HK-2 (cell line): Measurements from ENCODE around the gene REXO5.
"Not testable (repeated sequence)": the region's sequence is repeated elsewhere in the genome, so short reads cannot be mapped to it uniquely, and the experiment has no call there.

ENCODE experiments used
- DNase-seq: peaks from one replicate; pipeline ENCODE4 v3.0.0-alpha.2; 2018; ENCODE audit not compliant: unreplicated experiment

Gene REXO5

DNA sequence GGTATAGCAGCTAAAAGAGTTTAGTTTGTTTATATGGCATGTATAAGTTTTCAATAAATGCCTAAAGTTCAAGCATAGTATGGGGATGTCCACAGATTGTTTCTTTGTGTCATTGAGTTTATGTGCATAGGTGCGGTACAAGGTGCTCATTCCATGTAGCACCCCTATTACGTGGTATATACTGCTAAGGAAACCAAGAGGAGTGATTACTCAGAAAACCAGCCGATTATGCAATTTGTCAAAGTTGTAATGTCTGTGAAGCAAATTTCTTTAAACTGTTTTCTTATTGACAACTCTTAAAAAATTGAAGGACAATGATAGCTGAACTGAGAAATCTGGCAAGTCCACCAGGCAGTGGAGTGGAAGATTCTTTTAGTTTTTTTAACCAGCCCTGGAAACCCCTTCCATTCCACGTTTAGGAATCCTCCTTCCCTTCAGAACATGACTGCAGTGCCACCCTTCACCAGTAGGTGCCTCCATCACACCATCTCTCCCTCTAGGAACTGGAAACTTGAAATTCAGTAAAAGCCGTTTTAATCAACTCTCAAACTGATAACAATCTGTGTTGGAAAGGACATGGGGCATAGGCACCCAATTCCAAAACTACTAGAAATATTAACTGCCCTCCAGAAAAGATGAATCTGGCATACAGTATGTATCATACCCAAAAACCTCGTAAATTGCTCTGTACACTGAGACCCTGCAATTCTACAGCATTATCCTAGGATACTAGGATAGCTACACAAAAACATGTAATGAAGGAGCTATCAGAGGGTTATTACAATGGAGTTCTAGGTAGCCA, 43.5 kb downstream of the REXO5 start:
- peak; percentile 47 for DNase-seq

DNA sequence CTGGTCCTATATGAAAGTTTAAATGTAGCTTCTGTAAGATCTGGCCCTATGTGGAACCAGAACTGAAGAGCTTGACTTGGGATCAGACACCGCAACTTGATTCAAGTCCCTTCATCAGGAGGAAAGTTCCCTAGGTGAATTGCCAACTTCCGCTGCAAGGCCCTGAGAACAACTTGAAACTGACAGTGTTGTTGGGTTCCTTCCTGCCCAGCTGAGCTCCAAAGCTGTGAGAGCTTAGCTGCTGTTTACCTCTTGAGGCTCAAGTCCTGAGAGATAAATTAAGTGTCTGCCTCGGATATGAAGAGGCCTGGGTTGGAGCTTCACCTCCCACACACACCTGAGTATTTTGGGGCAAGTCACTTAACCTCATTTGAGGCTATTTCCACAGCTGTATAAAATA, 44.7 kb downstream of the REXO5 start:
- DNase-seq, result no peak

DNA sequence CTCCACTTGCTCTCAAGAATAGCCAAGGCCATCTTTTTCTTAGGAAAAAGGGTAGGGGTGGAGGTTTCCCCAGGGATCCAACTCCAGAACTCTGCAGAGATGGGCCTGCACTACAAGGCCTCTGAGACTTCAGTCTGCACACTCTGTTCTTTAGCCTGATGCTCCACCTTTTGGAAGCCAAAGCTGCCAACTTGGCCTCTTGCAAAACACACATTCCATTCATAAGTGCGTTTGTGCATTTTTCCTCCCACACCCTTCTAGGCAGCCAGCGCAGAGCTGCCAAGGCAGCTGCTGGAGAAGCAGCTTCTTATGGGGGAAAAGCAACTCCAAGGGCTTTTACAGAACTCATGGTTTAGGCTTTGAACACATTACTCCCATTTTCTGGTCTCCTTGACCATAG, 45.3 kb downstream of the REXO5 start:
- DNase-seq, result no peak

DNA sequence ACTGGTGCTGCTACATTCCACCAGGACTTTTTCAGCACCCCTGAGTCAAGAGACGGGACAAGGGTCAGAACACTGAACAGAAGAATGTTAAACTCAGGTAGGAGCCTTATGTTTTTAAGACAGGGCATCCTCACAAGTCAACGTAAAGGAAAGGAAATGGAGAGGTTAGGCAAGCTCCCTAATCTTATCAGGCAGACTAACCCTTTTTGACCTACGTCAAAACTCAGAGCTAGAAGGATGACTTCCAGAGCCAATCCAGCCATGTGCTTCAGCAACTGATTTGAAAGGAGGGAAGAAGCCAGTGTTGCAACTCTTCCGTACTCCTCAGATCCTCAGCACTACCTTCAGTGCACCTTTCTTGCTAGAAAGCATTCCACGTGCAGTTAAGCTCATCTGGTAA, 46.8 kb downstream of the REXO5 start:
- DNase-seq, result no peak

DNA sequence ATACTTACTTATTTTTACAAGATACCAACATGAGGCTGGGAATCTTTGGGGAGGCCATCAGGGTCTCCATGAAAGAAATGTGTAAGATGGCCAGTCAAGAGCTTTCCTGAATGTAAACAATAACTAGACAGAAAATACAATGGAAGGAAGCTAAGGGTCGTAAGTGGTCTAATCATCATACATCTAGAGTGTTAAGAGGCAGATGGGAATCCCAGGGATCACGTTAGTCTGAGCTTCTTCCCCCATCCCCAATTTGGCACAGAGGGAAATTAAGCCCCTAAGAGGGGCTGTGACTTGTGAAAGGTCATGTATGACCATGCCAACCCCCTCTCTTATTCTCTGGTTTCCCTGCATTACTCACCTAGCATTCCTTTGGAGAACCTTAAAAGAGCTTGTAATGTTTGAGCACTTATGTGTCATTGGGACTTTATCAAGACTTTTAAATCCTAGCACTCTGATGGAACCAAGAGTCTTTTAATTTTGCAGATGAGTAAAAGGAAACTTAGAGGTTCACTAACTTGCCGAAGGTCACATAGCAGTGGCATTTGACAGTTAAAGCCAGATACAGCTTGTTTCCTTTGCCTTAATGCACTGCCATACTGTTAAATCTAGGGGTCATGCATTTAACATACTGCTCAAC, 47.8 kb downstream of the REXO5 start:
- DNase-seq, result no peak

DNA sequence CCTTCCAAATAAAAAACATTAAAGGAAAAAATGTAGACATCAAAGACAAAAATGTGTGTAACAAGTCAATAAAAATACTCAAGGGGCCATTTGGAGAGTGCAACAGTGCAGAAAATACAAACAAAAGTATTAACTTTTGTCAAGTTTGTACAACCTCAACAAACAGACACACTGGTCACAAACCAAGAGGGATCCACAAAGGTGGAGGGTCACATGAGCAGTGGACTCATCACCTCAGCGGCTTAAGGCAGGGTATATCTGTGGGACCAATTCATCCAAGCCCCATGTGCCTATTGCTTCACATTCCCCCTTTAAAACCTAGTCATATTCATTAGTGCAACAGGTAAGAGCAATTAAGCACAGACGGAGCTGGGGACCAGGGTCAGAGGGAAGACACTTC, 48.6 kb downstream of the REXO5 start:
- no peak for DNase-seq

DNA sequence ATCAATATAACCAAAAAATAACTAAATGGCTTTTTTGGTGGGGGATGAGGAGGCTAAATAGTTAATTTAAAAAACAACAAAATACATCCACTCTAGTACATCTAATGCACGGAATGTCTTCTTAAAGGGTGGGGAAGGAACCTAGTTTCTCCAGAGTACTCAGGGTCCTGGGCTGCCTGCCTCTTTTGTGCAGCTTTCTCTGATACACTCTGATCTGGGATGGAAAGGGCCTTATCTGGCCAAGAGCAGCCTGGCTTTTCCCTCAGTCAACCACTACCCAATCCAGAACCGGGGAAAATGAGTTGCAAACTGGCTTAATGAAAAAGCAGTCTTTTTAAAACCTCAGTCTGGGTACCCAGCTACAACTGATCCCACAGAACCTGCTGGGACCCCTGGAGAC, 51.0 kb downstream of the REXO5 start:
- DNase-seq, result no peak

DNA sequence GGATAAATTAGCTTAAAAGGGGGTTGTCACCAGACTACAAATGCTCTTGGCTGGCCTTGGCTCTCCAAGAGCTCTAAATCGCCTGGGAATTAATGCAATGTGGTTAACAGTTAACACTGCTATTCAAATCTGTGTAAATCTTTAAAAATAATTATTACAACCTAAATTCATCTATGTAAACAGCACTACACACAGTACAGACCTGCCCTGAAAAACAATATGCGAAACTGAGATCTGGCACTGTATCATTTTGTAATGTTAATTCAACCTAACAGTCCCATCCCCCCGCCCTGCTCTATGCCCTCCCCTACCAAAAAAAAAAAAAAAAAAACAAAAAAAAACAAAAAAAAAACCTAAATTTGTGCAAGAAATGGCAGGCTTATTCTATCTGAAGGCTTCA, 52.9 kb downstream of the REXO5 start:
- no peak for DNase-seq

DNA sequence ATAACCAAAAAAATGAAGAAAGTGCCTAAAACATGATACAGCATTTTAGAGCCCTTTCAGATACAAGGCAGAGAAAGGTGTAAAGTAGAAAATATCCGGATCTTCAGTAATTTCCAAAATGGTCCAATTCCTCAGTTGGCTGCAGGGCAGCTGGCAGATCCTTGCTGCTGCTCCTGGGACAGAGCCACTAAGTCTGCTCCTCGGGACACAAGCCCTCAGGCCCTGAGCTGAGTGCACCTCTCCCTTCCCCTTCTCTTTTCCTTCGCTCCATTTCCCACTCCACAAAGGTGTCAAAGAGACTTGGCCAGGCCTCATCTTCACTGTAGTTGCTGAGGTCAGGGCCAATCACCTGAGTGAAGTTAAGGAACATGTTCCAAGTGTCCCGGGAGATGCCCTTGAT, 53.4 kb downstream of the REXO5 start:
- DNase-seq, result no peak

DNA sequence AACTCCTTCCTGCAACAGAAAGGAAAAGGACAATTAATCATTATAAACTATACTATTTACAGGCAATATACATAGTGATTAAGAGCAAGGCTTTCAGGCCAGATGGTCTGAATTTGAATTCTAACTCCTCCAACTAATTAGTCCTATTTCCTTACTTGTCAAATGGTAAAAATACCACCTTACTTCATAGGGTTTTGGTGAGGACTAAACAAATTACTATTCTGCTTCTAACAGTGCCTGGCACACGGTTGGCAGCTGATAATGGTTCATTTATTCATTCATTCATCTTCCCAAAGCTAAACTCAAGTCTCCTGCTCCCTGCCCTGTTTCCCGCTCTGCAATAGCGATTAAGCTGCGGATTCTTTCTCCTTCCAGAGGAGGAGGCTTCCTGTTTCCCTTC, 54.0 kb downstream of the REXO5 start:
- DNase-seq, result no peak

DNA sequence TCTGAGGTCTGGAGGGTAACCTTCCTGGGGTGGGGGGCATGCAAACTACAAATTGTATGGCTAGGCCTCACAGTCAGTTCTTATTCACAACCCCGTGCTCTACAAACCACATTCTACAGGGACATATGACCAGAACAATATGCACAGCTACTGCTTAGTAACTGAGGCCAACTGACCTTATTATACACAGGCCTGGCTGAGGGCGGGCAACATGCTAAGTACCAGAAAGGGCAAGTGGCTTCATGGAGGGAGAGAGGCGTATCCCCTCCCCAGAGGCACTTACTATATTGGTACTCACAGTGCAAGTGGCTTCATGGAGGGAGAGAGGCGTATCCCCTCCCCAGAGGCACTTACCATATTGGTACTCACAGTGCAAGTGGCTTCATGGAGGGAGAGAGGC, 54.7 kb downstream of the REXO5 start:
- DNase-seq, result not testable (repeated sequence)

DNA sequence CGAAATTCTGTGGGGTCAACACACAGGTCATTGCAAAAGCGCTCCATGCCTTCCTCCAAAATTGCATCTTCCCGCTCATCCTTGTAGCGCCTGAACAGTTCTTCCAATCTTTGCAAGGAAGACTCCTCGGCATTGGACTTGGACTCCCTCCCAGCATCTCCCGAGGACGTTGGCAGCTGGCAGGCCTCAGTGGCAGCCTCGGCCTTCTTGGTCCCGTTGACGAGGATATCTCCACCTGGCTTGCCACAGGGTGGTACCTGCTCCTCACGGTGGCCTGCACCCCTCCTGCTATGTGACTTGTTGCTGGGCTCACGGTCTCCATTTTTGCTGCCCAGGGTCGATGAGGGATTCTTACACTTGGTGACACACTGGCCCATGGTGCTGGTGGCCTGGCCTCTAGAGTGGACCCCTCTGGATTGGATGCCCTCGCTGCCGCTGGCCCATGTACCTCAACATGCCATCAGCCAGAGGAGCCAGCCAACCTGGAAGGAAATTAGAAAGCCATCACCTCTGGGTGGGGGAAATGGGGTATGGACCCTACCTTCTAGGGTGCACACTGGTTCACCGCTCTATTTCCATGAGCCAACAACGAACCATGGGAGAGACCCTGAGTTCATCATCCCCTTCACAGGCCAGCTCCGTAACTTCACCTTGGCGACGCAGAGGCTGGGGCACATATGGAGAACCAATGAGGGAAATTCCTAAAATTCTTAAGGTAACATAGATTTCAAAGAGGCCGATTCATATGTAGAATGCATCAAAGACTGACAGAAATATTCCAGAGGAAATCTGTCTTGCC, 56.0 kb downstream of the REXO5 start:
- no peak for DNase-seq

DNA sequence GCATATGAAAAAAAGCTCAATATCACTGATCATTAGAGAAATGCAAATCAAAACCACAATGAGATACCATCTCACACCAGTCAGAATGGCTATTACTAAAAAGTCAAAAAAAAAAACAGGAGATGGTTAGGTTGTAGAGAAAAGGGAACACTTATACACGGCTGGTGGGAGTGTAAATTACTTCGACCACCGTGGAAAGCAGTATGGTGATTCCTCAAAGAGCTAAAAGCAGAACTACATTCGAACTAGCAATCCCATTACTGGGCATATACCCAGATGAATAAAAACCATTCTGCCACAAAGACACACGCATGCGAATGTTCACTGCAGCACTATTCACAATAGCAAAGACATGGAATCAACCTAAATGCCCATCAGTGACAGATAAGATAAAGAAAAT, 58.0 kb downstream of the REXO5 start:
- DNase-seq, result not testable (repeated sequence)

DNA sequence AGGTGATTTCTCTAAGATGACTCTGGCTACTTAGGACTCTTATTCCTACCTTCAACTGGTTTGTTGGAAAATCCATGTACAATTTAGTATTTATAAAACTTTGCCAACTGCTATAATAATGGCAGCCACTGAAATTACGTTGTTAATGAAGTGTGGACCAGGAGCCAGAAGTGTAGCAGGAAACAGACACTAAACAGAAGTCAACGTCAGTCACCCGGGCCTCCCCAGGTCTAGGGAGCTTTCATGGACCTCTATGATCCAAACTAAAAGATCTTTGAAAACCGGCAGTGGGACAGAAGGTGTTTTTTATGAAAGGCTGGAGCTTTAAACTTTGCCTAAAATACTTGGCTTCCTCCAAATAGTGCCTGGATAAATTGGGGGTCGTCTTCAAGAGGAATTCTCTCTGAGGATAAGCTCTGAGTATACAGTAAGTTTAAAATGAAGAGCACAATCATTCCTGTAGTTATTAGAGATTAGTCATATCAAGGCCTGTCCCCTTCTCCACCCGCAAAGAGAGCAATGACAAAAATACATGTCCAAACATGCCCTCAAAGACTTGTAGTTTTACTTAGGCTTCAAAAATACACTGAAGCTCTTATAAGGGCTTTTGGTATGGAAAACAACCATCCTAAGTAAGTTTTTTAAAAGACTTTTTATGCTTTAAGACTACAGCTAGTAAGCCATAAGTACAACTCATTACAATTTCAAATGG, 59.2 kb downstream of the REXO5 start:
- no peak for DNase-seq

DNA sequence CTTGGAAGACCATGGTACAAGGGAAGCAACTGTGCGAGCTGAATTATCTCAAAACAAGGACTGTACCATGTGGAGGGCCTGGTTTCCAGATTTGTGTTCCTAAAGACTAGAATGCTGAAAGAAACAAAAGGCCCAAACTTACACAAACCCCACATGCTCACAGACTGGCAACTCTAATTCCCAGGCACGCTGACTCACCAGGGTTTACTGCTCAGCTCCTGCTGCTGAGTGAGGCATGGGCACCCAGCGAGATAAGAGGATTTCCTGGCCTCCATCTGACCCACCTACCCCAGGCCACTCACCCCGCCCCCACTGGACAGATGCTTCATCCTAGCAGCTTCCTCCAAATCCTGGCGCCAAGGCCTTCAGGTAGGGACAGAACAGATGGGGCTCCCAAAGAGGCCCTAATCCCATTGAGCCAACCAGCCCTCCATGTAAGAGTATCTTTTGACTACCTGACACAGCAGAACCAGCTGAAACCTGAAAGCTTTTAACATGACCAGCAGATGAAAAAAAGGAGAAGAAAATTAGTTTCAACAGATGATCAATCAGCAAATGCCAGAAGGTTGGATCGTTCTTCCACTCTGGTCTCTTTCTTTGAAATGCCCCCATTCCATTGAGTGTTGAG, 59.9 kb downstream of the REXO5 start:
- peak; percentile 49 for DNase-seq

DNA sequence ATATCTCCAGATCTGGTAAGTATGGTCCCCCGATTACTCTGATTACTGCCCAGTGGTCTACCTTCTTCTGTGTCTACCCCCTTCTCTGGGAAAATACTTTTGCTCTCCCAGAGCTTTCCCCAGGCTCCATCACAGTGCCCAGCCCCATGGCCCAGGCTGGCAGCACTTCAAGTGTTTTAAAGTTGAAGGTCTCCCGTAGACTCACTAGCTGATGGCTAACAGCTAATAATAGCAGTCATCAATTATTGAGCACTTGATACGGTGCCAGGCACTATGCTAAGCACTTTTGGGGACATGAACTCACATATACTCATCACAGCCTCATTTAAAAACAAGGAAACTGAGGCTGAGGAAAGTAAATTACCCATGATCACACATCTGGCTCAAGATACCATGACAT, 60.5 kb downstream of the REXO5 start:
- no peak for DNase-seq

DNA sequence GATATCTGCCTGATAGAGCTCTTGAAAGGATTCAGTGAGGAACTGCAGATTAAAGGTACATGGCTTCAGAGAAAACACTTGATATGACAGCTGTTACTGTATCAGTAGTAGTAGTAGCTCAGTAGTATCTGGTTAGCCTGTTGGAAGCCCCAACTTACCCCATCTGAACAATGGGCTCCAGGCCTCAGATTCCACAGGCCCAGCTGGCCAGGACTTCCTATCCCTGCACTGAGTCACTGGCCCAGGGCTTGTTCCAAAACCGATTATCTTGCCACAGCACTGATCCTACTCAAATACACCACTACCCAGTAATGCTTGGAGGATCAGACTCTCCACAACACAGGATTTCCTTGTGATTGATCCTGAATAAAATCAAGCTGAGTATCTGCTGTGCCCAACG, 61.3 kb downstream of the REXO5 start:
- no peak for DNase-seq

DNA sequence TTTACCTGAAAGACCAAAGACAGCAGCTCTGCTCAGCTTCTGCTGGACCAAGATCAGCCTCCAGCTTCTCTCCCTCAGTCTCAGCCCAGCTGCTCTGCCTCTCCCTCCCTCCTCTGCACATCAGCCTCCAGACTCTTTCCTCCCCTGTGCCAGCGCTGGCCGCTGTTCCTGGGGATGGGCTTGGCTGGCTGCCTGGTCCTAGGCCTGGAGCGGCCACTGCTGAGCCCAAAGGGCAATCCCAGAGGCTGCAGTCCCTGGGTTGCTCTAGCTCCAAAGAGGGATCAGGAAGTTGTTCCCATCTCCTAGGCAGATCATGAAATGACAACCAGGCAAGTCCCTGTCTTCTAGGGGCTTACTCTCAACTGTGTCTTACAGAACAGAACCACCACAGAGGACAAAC, 62.6 kb downstream of the REXO5 start:
- DNase-seq, result no peak

DNA sequence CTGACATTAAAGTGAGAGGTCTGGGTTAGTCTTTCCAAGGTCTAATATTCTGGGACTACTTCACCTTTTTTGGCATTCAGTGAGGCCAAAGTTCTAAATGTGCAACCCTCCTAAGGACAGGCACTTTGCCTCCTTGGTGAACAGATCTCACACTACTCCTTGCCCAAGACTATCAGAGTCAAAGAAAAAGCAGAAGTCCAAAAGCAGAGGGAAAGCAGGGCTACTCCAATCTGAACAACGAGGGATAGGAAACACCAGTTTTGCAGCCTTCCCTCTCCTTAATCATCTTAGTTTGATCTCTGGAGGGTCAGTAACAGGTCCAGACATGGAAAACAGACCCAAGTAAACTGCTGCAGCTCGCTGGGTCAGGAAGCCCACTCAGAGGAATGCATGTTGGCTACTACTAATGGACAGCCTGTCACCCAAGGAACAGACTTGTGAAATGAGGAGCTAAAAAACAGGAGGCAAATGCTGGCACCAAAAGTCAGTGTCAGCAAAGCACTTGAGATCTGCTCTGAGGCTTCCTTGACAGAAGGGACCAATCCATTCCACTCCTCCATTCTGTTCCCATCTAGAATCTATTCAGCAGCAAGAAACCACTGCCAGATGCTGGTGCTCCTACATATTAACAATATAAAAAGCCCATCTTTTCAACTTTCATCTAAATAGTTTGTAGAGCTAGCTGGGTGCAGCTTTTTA, 63.9 kb downstream of the REXO5 start:
- no peak for DNase-seq

DNA sequence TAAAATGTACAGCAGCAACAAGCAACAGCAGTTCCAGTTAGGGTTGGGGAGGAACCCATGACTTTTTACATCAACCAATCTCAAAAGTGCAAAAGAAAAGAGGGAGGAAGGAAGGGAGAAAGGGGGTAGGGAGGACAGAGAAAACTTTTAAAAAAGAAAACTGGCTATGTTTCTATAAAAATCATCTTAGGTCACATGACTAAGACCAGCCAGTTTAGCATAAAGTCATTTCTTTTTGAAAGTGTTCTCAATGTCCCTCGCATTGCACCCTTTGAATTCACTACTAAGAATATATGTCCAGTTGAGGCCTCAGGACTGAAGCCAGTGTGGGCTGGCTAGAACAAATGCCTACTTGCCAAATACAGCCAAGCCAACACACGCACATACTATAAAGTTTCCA, 64.9 kb downstream of the REXO5 start:
- DNase-seq, result no peak
